CD4-positive, alpha-beta T cell treated with Interleukin-4 for 4 hours (primary cell): ENCODE measurements around the gene LKAAEAR1.

Source experiments
- DNase-seq: peaks from one replicate; pipeline ENCODE4 v3.0.0-alpha.2; 2020

LKAAEAR1 gene

DNA sequence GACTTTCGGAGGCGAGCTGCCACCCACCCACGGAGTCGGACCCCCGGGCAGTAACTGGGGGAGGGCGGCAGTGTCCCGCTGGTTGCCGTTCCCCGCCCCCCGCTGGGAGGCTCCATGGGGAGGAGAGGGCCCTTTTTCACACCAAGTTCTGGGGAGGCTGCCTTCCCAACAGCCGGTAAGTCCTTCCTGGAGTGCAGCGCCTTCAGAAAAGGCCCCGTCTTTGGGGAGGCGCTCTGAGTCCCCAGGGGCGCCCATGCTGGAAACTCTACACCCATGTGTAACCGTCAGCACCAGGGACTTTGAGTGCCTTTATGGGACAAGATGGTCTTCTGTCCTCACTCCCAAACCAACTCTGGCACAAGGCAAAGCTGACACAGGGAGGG, 34.3 kb downstream of the LKAAEAR1 start:
- DNase-seq = no peak

DNA sequence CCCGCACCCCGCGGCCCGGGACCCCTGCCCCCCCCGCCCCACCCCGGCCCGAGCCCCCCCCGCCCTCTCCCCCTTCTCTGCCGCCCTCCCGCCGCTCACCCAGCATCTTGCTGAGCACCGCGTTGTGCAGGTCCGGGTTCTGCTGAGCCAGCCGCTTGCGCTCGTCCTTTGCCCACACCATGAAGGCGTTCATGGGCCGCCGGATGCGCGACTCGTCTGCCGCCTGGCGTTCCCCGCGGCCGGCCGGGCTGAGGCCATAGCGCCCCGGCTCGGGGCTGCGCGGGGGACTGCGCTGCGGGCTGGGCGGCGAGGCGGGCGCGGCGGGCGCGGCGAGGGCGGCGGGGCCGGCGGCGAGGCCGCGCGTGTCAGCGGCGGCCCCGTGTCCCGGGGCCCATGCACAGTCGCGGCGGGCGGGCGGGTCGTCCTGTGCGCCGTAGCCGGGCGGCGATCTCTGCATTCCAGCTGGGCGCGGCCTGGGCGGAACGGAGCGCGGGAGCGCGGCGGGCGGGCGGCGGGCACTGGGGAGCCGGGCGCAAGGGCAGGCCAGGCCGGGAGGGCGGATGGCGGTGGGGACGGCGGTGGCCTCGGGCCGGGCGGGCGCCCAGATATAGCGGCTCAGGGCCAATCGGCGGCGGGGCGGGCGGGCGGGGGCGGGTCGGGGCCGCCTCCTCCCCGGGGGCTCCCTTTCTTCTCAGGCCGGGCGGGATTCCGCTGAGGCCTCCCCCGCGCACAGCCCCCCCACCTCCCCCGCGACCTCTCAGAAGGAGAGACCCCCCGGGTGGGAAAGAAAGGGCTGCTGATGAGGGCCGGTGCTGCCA, 34.9 kb downstream of the LKAAEAR1 start, which contains the start of gene SOX18:
TSS of gene SOX18 (minus strand) at position 580 of the 818 bp plus-strand sequence. CDS start at position 457, 123 bp downstream.
- no peak for DNase-seq

DNA sequence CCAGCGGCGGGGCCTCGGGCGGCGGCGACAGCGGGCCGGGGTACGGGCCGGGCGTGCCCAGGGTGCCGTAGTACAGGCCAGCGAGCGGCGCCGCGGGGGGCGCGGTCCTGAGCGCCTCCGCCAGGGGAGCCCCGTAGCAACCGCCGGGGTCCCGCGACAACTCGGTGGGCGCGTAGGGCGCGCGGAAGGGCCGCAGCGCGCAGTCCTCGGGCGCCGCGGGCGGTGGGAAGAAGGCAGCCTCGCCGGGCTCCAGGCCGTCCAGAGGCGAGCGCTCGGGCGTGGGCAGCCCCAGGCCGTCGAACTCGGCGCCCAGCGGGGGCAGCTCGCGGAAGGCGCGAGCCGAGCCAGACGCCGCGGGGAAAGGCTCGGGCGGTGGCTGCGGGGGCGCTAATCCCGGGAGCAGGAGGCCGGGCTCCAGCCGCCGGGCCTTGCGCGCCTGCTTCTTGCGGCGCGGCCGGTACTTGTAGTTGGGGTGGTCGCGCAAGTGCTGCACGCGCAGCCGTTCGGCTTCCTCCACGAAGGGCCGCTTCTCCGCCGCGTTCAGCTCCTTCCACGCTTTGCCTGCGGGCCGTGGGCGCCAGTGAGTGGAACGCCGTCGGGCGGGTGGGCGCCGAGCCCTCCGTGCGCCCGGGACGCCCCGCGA, 35.7 kb downstream of the LKAAEAR1 start:
- no peak for DNase-seq

DNA sequence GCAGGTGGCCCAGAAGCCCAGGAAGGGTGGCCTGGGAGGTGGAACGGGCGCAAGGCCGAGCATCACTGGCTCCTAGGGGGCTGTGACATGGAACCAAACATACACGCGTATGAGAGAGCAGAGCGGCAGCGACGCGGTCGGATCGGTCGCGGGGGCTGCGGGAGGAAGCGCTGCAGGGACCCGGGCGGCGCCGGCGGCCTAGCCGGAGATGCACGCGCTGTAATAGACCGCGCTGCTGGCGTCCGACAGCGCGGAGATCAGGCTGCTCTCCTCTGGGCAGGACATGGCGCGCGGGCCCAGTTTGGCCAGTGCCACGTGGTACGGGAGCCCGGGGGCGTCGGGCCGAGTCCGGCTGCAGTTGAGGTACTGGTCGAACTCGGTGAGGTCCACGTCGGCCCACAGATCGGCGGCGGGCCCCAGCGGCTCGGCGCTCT, 36.2 kb downstream of the LKAAEAR1 start:
- no peak for DNase-seq

DNA sequence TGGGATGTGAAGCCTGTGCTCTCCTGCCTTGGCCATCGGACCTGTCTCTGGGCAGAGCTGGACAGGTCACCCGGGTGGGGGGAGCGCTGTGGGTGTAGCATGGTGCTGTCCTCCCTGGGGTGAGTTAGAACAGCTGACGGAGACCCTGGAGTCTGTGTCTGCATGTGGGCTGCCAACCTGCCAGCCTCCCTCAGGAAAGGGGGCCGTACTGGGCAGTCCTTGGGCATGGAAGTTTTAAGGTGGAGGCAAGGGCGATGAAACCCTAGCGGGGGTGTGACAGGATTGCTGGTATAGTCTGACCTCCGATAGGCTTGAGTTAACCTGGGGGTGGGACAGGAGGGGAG, 37.2 kb downstream of the LKAAEAR1 start:
- DNase-seq = no peak

DNA sequence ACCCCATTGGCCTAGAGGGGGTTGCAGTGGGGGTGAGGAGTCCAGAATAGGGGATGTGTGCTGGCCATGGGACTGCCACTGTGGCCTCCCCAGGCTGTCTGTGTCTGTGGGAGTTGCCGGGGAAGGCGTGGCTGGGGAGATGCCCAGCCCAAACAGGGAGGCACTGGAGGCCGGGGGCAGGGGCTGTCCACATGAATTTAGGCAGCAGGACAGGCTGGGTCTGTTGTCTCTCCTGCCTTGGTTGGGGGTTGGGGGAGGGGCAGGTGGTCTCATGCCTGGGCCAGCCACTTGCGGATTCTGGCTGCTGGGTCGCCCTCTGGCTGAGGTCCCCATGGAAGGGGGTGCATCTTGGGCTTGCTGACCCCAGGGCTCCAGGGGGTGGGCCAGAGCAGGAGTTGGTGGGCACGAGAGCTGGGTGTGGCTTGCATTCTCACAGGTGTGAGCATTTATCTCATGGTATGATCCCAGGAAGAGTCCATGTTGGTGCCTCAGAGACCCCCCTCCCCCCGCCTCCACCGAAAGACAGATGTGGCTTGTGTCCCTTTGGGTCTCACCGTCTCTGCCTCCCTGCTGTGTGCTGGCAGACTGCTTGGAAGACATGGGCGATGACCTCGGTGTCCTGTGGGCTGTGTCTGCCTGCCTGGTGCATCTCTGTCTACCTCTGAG, 38.7 kb downstream of the LKAAEAR1 start:
- DNase-seq = no peak

DNA sequence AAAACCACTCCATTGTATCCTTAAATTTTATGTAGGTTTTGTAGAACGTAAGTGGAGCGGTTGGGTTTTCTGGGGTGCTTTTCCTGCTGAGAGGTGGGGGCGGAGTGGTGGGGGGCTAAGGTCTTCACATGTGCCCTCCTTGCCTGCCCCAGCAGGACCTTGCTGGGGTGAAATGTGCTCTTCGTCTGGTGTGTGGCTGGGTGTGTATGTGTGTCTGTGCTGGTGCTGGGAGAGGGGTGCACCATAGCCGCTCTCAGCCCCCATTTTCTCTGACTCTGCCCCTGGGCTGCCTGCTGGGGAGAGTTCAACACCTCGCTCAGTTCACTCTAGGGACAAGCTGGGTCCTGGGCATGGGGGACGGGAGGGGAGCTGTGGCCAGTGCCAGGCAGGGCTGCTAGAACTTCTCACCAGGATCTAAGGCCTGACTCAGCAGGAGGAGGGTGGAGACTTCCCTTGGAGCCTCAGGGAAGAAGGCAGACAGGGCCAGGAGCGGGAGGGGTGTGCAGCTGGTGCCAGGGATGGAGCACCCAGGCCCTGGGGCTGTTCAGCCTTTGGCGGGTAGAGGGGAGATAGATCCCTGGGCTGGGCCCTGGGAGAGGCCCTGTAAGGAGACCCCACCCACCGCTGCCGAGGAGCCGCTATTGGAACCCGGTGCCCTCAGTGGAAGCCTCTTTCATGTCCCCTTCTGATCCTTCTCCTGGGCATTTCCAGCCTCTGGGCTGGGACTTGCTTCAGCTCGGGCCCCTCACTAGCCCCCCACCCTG, 39.5 kb downstream of the LKAAEAR1 start:
- no peak for DNase-seq

DNA sequence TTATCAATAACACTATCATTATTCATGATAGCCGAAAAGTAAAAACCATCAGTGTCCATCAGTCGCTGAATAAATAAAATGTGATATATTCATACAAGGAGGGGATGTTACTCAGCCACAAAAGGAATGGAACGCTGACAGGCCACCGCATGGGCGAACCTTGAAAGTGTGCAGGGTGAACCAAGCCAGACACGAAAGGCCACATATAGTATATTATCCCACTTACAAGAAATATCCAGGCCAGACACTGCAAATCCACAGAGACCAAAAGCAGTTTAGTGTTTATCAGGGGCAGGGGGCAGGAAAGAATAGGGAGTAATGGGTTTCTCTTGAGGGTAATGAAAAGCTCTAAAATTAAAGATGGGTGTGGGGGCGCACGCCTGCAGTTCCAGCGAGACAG, 40.4 kb downstream of the LKAAEAR1 start:
- no peak for DNase-seq

DNA sequence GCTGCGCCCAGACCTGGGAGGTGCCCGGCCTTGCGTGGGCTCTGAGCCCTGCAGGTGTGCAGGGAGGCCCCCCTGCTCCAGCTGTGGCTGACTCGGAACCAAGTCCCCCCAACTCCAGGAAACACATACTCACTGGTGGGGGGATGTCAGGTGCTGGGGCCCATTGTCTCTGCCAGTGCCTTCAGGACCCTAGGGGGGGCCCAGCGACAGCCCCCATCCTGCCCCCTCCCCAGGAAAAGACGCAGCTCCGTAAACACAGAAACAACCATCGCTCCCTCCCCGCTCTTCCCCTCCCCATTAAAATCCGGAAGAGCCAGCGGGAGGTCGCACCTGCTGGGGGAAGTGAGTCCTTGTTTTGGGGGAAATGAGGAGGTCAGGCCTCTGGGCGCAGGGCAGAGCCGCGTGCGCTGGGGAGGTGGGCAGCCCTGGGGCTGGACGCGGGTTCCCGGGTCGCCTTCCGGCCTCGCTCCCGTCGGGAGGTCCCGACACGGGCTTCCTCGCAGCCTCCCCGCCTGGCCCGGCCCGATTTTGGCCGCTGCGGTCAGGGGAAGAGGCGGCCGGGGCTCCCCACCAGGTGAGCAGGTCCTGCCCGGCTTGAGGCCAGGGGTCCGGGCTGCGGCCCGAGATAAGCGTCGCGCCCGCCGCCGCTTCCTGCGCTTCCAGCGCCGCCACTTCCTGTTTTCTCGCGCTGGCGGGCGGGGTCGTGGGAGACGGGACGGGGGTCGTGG, 42.0 kb downstream of the LKAAEAR1 start:
- no peak for DNase-seq

DNA sequence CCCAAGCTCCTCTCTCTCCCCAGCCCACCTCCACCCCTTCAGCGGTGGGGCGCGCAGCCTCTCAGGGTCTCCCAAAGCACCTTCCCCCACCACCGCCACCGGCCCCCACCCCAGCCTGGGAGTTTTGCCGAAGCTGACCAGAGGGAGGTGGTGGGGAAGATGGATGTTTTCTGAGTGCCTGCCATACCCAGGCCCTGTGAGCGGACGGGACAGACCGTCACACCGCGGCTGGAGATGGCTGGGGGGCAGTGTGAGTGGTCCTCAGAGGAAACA, 42.5 kb downstream of the LKAAEAR1 start:
- no peak for DNase-seq

DNA sequence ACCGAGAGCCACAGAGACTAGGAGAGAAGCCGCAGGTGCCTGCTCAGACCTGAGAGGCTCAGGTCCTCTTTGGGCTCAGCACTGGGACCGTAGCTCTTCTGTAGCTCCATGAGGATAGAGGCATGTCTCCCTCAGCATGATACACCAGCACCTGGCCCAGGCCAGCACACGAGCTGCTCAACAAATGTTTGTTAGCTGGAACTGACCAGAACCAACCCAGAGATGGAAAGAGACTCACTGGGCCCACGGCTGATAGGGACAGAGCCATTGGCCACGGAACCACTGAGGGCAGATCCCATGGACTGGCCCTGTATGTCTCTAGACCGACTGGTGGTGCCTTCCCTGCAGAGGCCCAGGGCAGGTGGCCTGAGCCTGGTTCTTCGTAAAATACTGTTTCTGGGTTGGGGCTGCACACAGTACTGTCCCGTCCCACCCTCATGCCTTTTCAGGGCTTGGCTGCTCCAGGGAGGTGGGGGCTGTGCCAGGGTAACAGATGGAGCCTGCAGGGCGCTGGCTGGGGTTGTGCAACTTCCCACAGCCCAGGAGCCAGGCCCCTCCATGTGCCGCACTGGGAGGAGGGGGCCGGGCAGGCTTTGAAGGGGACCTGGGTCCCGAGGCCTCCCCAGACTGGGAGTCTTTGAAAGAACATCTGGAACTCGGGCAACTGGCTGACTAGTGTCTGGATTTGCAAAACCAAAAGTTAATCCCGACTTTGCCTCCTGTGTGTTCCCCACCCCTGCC, 43.0 kb downstream of the LKAAEAR1 start:
- DNase-seq = no peak

DNA sequence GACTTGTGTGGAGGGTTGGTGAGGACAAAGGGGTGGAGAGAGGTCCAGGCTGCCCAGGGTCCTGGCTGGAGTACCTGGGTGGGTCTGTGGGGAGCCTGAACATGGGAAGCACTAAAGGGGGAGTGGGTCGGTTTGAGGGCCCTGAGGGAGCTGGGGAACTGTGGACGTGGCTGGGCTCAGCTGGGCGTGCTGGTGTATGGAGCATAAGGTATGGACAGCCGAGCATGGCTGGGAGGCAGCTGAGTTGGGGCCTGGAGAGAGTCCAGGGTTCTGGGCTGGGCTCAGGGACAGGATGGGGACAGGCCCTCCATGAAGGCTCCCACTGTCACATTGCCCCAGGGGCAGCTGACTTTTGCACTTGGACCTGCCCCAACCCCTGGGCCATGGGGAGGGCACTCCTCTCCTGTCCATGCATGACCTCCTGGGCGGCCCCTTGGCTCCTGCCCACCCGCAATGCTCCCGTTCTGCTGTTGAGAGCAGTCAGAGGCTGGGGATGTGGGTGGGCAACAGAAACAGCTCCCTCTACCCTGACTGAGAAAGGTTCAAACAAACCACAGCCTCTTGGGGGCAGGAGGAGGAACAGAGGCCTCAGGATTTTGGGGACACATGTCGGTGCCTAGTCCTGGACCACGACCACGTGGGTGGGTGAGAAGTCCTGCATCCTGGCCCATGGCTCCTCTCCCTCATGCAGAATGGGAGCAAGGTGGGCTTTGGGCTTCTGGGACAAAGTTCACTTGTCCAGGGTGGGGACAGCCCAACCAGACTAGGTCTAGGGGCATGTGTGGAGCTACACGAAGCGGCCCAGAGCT, 43.8 kb downstream of the LKAAEAR1 start:
- DNase-seq = no peak

DNA sequence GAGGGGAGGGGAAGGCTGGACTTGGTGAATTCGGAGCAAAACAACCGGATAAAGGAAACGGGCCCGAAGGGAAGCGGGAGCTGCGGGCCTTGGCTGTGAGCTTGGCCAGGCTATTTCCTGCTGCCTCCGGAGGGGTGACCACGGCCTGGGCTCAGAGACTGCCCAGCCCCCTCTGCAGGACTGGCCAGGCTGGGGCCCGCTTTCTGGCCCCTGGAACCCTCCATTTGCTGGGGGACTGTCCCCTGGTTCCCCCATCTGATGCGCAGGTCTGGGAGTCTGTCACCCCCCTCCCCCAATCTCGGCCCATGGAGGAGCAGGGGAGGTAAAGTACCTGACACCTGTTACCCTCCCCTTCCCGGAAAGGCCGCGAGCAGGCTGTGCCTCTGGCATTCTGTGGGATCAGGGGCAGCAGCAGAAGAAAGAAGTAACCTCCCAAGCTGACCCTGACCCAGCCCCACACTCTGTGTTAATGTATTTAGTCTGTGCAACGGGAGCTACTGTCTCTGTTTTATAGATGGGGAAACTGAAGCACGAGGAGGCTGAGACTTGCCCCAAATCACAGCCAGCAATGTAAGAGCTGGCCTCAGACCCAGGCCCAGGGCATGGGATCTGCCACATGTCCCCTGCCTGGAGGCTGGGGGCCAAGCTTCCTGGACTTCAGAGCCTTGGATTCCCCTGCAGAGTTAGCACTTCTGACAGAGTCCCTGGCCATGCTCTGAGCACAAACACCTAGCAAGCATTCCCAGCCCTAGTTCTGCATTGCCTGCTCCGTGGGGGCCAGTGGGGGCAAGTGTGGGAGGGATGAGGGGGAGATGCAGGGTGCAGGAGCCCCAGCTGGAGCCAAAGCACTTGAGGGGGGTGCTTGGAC, 44.7 kb downstream of the LKAAEAR1 start:
- DNase-seq = no peak

DNA sequence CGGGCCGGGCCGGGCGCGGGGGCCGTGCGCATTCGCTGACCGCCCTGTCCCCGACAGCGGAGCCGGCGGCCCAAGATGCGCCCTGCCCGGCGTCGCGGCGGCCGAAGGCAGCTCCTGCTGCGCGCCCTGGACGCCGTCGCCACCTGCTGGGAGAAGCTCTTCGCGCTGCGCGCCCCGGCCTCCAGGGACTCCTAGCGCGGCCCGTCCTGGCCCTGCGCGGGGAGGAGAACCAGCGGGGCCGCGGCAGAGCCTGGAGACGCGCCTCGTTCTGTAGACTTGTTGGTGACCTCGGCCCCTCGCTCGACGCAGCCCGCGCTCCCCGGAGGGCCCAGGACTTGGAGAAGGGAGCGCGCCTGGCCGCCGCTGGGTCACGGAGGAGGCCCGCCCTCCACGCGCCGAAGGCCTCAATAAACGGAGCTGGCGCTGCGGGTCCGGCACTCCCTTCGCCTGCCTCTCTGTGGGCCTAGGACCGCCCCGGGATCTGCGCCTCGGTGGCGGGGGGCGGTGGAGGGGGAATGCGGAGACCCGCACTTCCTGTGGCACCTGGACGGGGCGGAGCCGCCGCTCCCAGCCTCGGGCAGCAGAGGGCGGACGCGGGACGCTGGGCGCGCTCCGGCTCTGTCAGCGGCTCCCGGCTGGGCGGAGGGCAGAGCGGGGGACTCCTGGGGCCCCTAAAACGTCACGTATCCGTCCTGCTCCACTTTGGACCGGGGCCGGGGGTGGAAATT, 45.5 kb downstream of the LKAAEAR1 start:
- peak; percentile 66 for DNase-seq

DNA sequence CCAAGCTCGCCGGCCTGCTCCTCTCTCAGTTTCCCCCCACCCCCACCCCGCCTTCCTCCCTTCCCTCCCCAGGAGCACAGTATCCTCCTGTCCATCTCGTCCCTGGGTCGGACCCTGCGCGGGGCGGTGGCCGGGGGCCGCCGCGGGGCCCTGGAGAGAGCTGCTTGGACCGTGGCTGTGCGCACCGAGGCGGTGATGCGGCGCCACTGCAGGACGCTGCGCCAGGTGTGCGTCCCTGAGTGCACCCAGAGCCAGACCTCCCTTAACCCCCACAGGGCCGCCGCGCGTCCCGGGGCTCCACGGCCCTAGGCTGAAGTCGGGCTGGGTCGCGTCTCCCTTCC, 46.0 kb downstream of the LKAAEAR1 start:
- DNase-seq = no peak

DNA sequence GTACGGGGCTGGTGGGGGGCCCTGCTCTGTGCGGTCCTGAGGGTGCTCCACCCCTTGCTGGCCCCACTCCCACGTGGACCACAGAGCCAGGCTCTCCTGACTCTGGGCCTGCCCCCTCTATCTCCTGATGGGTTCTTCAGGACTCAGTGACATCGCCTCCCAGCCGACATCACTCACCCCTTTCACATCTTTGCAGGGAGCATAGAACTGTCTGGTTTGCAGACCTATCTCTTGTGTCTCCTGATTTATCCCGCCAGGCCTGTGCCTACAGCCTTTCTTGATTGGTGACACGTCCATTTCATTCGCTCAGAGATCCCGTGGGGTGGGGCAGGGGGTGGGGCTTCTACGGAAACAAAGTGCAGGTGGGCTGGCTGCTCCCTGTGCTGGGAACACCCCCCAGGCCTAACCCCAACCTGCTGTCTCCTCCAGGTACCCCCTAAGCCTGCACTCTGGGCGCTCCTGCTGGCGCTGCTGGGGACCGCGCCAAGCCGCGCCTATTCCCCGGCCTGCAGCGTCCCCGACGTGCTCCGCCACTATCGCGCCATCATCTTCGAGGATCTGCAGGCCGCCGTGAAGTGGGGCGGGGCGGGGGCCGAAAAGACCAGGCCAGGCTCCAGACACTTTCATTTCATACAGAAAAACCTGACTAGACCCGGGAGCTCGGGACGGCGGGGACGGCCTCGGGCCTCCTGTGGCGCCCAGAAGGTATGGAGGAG, 46.5 kb downstream of the LKAAEAR1 start:
- no peak for DNase-seq

DNA sequence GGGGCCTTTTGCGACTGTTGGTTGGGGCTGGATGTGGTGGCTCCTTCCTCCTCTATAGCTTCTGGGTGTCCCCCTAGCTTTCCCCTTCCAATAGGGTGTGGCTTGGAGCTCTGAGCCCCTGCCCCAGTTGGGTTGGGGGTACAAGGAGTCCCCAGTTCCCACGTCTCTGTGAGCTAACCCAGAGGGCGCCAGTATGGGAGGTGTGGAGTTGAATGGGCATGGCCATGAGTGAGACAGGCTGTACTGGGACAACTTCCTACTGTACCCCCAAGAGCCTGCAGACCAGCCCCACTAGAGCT, 47.0 kb downstream of the LKAAEAR1 start:
- DNase-seq = no peak

DNA sequence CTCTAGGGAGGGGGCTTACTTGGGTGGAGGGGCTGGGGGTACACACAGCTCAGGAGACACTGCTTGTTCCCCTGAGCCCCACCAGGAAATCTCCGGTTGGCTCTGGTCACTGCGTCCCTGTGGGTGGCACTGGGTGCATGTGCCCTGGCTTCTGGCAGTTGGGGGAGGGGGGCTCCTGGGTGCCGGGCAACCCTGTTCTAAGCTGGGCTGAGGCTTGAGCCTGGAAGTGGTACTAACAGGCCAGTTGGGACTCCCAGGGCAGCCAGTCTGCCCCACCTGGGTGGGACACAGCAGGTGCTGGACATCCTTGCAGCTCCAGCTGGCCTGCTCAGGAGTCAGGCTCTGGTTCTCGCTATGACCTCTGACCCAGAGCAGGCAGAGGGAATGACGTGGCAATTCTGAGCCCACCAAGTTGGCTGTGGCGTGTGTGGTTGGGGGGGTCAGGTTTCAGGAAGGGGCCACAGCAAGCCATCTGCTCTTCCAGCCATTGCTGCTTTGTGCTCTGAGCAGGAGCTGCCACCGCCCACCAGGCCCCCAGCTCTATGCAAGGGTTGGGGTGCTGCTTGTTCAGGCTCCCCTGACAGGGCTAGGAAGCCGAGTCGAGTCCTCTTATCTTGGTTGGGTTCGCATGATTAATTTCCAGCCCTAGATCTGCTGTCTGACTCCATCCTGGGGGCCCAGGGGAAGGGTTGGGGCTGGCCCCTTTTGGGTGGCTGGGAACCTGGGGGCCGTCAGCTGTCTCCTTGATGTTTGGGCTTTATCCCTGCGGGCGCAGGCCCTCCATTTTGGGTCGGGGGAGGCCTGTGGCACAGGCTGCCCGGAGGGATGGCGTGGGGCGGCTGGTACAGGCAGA, 47.6 kb downstream of the LKAAEAR1 start:
- no peak for DNase-seq
